ENCODE results near the gene RNF5. TPM values are rescaled to one million over a fixed set of nuclear protein-coding genes. Genes with fewer than 3 reads are reported as not detected.

The RNF5 gene
- total and polyA plus RNA-seq, 9 of the 15 experiments (the other 6 are each of a cell fraction or from before 2014, with no cell fraction given), result 62.2 to 245 (median 129) TPM

GRCh38 chr6:32178547-32179440 is 589 bp downstream of the RNF5 start (continued):
- TF ChIP-seq TEAD4 (IDR thresholded peaks at IDR 0.05; ENCODE audit: low read length) (peak; percentile 19), TEAD4 (CRISPR knock-in tag; IDR thresholded peaks at IDR 0.05; ENCODE audit: borderline replicate concordance) (no peak), ZNF511 (CRISPR knock-in tag; IDR thresholded peaks at IDR 0.05) (no peak), ZNF431 (CRISPR knock-in tag; IDR thresholded peaks at IDR 0.05) (no peak), MTA2 (IDR thresholded peaks at IDR 0.05; ENCODE audit: low read depth) (peak; percentile 4; the same call in 1 of the 2 replicates), TAF1 (IDR thresholded peaks at IDR 0.05; ENCODE audit: control insufficient read depth, extremely low read depth, insufficient read depth, low read length, severe bottlenecking) (peak; percentile 2), U2AF1 (optimal IDR thresholded peaks at IDR 0.05; ENCODE audit: low read depth, low read length) (no peak), SP1 (CRISPR knock-in tag; IDR thresholded peaks at IDR 0.05) (no peak), FOXP4 (CRISPR knock-in tag; IDR thresholded peaks at IDR 0.05; ENCODE audit: borderline replicate concordance) (no peak), STAT6 (CRISPR knock-in tag; IDR thresholded peaks at IDR 0.05) (0 out of 2 replicates have a peak, but pooled peaks have one; percentile 56), ZNF224 (CRISPR knock-in tag; IDR thresholded peaks at IDR 0.05) (no peak), RNF2 (IDR thresholded peaks at IDR 0.05) (no peak), ZNF395 (CRISPR knock-in tag; IDR thresholded peaks at IDR 0.05) (no peak), BRD9 (IDR thresholded peaks at IDR 0.05; ENCODE audit: low read depth, partially characterized antibody) (peak; percentile 61), ZNF3 (CRISPR knock-in tag; IDR thresholded peaks at IDR 0.05) (no peak), BACH1 (tag; IDR thresholded peaks at IDR 0.05) (no peak), HOMEZ (CRISPR knock-in tag; IDR thresholded peaks at IDR 0.05) (no peak), ETV1 (tag; conservative IDR thresholded peaks at IDR 0.05; ENCODE audit: low read depth) (no peak), POLR2G (IDR thresholded peaks at IDR 0.05; ENCODE audit: low read depth, low read length) (no peak)

Data from K562 (cell line).